ENCODE results near the gene LINS1.

LINS1 gene

GRCh38 chr15:100602064-100602822 is at the start of gene LINS1, which contains the start of gene ASB7:
Gene LINS1 (minus strand): TSS chr15:100602184. CDS start chr15:100580842, 21,342 bp downstream.
Gene ASB7 (plus strand): TSS chr15:100602589. CDS start chr15:100612217, 9,628 bp downstream.
- no peak for TF ChIP-seq CTCF (conservative IDR thresholded peaks at IDR 0.05; ENCODE audit: low read depth)

GRCh38 chr15:100651253-100651652 is 49.3 kb upstream of the LINS1 start:
- TF ChIP-seq CTCF (conservative IDR thresholded peaks at IDR 0.05; ENCODE audit: low read depth): no peak

More at GRCh38 chr15:100602064-100602822, at the start of gene LINS1, which contains the start of gene ASB7:
- peak; percentile 98 for DNase-seq (ENCODE audit: low spot score)
- H3K27ac ChIP-seq: peak within 1 kb of the TSS; percentile 85
- ChIA-PET POLR2A (ENCODE audit: low non-redundant PET) (interaction anchor here (0.6 kb wide), 1 partner anchor 277 kb away, joined by 3 read pairs; the partner anchor contains the start of gene ALDH1A3), CTCF (interaction anchor here (0.6 to 1.3 kb wide), 5 partner anchors 162 to 406 kb away, joined by 3 to 8 read pairs (median 4); no protein-coding TSS in a partner anchor)

GRCh38 chr15:100650685-100651084 is 48.7 kb upstream of the LINS1 start:
- CTCF ChIA-PET: interaction anchor here (0.6 to 1.4 kb wide), 11 partner anchors 9 to 960 kb away, joined by 3 to 6 read pairs (median 3); no protein-coding TSS in a partner anchor
- peak; percentile 47 for DNase-seq (ENCODE audit: low spot score)

More at GRCh38 chr15:100651253-100651652, 49.3 kb upstream of the LINS1 start:
- no peak for DNase-seq (ENCODE audit: low spot score)
- ChIA-PET POLR2A (ENCODE audit: low non-redundant PET) (no interaction called here), CTCF (interaction anchor here (0.6 to 1.4 kb wide), 7 partner anchors 40 to 906 kb away, joined by 3 to 6 read pairs (median 3); no protein-coding TSS in a partner anchor)
- no peak overlapping the region for H3K27ac ChIP-seq

GRCh38 chr15:100648951-100649350 is 47.0 kb upstream of the LINS1 start:
- H3K27ac ChIP-seq: no peak overlapping the region
- ChIA-PET CTCF (no interaction called here), POLR2A (ENCODE audit: low non-redundant PET) (no interaction called here)
- no peak for DNase-seq (ENCODE audit: low spot score)
- TF ChIP-seq CTCF (conservative IDR thresholded peaks at IDR 0.05; ENCODE audit: low read depth): no peak

More at GRCh38 chr15:100650685-100651084, 48.7 kb upstream of the LINS1 start:
- TF ChIP-seq CTCF (conservative IDR thresholded peaks at IDR 0.05; ENCODE audit: low read depth): peak; percentile 54
- H3K27ac ChIP-seq: no peak overlapping the region
- POLR2A ChIA-PET (ENCODE audit: low non-redundant PET): interaction anchor here (0.6 kb wide), 1 partner anchor 242 kb away, joined by 5 read pairs; no protein-coding TSS in a partner anchor

GRCh38 chr15:100645671-100646070 is 43.7 kb upstream of the LINS1 start:
- POLR2A ChIA-PET (ENCODE audit: low non-redundant PET): no interaction called here
- H3K27ac ChIP-seq: no peak overlapping the region
- no peak for DNase-seq (ENCODE audit: low spot score)
- no peak for TF ChIP-seq CTCF (conservative IDR thresholded peaks at IDR 0.05; ENCODE audit: low read depth)
- CTCF ChIA-PET: no interaction called here

- ChIA-PET POLR2A (ENCODE audit: low non-redundant PET) (no interaction called here), CTCF (interaction anchor here (0.6 kb wide), 1 partner anchor 207 kb away, joined by 7 read pairs; no protein-coding TSS in a partner anchor)
- H3K27ac ChIP-seq: 0 out of 2 replicates have a peak overlapping the region, but pooled peaks have one; percentile 1
- no peak for TF ChIP-seq CTCF (conservative IDR thresholded peaks at IDR 0.05; ENCODE audit: low read depth)
- DNase-seq (ENCODE audit: low spot score): no peak
These were observed 41.0 kb upstream of the LINS1 start for GRCh38 chr15:100642950-100643338.

All from RWPE1 (cell line).